K562 (cell line): ENCODE measurements around the gene COX5A. TPM values are rescaled to one million over a fixed set of nuclear protein-coding genes. Genes with fewer than 3 reads are reported as not detected.

Source experiments
- MCM5 ChIP-seq: fragments of 450-650 bp; IDR thresholded peaks from 2 replicates; pipeline ENCODE4 v1.6.1; 2016; ENCODE audit warnings: low read depth
- polyA plus RNA-seq, 8 experiments: library from polyadenylated mRNA; depleted of rRNA in 4 of 8; stranded (reverse) in 5 of 8; unstranded in 3 of 8; fragments of >200 nt; fragmentation: Nextera tagmentation in 2 of 8; fragmentation: Illumina TruSeq in 1 of 8; extraction: Ambion mirVana in 2 of 8; extraction: Trizol in 1 of 8; gene quantifications; 2 replicates each; pipeline versions ENCODE4 v1.2.1 to v1.2.3, GENCODE V29; 2011 to 2014; ENCODE audit warnings: inconsistent platforms in 1 of 8, missing spikeins in 1 of 8
- total RNA-seq, 7 experiments: library from RNA; depleted of rRNA in 6 of 7; stranded (reverse); fragments of >200 nt in 6 of 7; fragmentation: Illumina TruSeq in 2 of 7; extraction: Trizol in 2 of 7; gene quantifications; 2 replicates each; pipeline versions ENCODE4 v1.2.1 to v1.2.3, GENCODE V29; 2011 to 2021; ENCODE audit warnings: low replicate concordance in 1 of 7
- TF ChIP-seq, protein P1 (sequence below): IDR thresholded peaks from 3 replicates; pipeline ENCODE4 v1.6.1; 2011; ENCODE audit warnings: borderline replicate concordance, mild to moderate bottlenecking, moderate library complexity; ENCODE audit not compliant: insufficient read length; ENCODE audit errors: extremely low read depth
- TF ChIP-seq, protein P2 (sequence below): fragments of 450-650 bp; formaldehyde crosslinking; IDR thresholded peaks from 2 replicates; pipeline ENCODE4 v1.4.0; 2020; ENCODE audit warnings: mild to moderate bottlenecking, mixed read lengths
- TF ChIP-seq, protein P3 (sequence below), 2 experiments: fragments of 250-450 bp in 1 of 2; fragments of 450-650 bp in 1 of 2; sonication (Bioruptor Pico) in 1 of 2; IDR thresholded peaks; 2 replicates each; pipeline versions ENCODE4 v1.6.1 to v1.8.0; 2016 to 2021; ENCODE audit warnings: mild to moderate bottlenecking in 2 of 2, moderate library complexity in 2 of 2, missing compliant biosample characterization in 1 of 2, missing genetic modification characterization in 1 of 2

The COX5A gene
- total and polyA plus RNA-seq, 9 of the 15 experiments (the other 6 are each of a cell fraction or from before 2014, with no cell fraction given) = 86.8 to 553 (median 371) TPM

DNA sequence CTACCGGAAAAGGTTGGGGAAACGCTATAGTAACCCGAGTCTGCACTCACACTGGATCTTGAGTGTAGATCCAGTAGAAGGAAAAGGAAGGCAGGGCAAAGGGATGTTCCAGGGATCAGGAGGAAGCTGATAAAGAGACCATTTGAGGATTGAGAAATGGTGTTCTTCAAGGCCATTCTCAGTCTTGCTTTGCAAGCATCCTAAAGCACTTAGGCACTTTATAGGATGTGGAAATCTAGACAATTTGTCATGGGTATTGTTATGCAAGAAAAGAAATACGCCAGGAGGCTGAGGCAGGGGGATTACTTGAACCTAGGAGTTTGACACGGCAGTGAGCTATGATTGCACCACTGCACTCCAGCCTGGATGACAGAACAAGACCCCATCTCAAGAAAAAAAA lies 44.3 kb upstream of the COX5A start (continued):
- TF ChIP-seq, protein P1, sequence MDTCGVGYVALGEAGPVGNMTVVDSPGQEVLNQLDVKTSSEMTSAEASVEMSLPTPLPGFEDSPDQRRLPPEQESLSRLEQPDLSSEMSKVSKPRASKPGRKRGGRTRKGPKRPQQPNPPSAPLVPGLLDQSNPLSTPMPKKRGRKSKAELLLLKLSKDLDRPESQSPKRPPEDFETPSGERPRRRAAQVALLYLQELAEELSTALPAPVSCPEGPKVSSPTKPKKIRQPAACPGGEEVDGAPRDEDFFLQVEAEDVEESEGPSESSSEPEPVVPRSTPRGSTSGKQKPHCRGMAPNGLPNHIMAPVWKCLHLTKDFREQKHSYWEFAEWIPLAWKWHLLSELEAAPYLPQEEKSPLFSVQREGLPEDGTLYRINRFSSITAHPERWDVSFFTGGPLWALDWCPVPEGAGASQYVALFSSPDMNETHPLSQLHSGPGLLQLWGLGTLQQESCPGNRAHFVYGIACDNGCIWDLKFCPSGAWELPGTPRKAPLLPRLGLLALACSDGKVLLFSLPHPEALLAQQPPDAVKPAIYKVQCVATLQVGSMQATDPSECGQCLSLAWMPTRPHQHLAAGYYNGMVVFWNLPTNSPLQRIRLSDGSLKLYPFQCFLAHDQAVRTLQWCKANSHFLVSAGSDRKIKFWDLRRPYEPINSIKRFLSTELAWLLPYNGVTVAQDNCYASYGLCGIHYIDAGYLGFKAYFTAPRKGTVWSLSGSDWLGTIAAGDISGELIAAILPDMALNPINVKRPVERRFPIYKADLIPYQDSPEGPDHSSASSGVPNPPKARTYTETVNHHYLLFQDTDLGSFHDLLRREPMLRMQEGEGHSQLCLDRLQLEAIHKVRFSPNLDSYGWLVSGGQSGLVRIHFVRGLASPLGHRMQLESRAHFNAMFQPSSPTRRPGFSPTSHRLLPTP = no peak
- TF ChIP-seq, protein P2, sequence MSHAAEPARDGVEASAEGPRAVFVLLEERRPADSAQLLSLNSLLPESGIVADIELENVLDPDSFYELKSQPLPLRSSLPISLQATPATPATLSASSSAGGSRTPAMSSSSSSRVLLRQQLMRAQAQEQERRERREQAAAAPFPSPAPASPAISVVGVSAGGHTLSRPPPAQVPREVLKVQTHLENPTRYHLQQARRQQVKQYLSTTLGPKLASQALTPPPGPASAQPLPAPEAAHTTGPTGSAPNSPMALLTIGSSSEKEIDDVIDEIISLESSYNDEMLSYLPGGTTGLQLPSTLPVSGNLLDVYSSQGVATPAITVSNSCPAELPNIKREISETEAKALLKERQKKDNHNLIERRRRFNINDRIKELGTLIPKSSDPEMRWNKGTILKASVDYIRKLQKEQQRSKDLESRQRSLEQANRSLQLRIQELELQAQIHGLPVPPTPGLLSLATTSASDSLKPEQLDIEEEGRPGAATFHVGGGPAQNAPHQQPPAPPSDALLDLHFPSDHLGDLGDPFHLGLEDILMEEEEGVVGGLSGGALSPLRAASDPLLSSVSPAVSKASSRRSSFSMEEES (CRISPR knock-in tag) = no peak
- TF ChIP-seq MCM5 = no peak
- TF ChIP-seq, protein P3, sequence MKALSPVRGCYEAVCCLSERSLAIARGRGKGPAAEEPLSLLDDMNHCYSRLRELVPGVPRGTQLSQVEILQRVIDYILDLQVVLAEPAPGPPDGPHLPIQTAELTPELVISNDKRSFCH (CRISPR knock-in tag; IDR thresholded peaks at IDR 0.05) = no peak
- TF ChIP-seq, protein P3 (tag; IDR thresholded peaks at IDR 0.05) = no peak
- TF ChIP-seq, all 486 proteins: peak for 0
